ENCODE results near the gene TTC28. TPM values are rescaled to one million over a fixed set of nuclear protein-coding genes. Genes with fewer than 3 reads are reported as not detected.
A peak's percentile ranks its signal among the peaks of the same experiment; 100 is the strongest.

TTC28 gene
- total RNA-seq, 6 experiments from 2014 or later: 10.8 to 18.9 (median 13.6) TPM

DNA sequence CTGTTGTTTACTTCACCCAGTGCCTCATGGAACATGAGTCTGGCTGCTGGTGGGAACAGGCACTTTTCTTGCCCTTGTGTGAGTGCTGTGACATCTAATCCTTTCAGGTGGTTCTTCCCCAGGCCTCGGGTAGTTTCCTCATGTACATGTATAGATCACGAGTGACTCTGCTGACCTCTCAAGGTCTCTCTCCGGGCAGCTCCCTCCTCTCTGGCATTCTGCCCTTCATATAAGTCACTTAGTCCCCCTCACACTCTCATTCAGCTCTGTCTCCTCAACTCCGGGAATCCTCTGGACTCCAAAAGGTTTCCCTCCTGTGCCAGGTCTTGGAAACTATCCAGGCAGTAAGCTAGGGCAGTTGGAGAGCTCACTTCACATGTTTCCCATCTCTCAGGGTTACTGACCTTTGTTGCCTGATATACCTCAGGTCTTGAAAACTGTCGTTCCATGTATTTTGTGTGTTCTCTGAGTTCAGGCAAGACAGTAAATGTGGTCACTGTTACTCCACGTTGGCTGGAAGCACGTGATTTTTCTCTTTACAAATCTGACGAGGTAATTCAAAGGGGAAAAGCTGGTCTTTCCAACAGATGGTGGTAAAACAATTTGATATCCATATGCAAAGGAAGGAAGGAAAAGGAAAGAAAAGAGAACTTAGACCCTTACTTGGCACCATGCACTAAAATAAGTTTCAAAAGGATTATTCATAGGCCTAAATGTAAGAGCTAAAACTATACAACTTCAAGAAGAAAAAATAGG, 720.1 kb downstream of the TTC28 start:
- H3K36me3 Mint-ChIP-seq (ENCODE audit: low read depth): peaks cover 5% of the 10 kb centered on the region; the same call in 1 of the 2 replicates
- TF ChIP-seq, protein P1, sequence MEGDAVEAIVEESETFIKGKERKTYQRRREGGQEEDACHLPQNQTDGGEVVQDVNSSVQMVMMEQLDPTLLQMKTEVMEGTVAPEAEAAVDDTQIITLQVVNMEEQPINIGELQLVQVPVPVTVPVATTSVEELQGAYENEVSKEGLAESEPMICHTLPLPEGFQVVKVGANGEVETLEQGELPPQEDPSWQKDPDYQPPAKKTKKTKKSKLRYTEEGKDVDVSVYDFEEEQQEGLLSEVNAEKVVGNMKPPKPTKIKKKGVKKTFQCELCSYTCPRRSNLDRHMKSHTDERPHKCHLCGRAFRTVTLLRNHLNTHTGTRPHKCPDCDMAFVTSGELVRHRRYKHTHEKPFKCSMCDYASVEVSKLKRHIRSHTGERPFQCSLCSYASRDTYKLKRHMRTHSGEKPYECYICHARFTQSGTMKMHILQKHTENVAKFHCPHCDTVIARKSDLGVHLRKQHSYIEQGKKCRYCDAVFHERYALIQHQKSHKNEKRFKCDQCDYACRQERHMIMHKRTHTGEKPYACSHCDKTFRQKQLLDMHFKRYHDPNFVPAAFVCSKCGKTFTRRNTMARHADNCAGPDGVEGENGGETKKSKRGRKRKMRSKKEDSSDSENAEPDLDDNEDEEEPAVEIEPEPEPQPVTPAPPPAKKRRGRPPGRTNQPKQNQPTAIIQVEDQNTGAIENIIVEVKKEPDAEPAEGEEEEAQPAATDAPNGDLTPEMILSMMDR (IDR thresholded peaks at IDR 0.05): no peak
- no peaks in the 10 kb centered on the region for H3K27me3 Mint-ChIP-seq (ENCODE audit: insufficient read depth)
- H3K9me3 Mint-ChIP-seq: no peaks in the 10 kb centered on the region
- H3K4me1 Mint-ChIP-seq (ENCODE audit: low read depth): peaks cover 22% of the 10 kb centered on the region
- no peak for DNase-seq
- H3K27ac Mint-ChIP-seq: no peak overlapping the region
- H3K4me3 Mint-ChIP-seq: no peak overlapping the region

DNA sequence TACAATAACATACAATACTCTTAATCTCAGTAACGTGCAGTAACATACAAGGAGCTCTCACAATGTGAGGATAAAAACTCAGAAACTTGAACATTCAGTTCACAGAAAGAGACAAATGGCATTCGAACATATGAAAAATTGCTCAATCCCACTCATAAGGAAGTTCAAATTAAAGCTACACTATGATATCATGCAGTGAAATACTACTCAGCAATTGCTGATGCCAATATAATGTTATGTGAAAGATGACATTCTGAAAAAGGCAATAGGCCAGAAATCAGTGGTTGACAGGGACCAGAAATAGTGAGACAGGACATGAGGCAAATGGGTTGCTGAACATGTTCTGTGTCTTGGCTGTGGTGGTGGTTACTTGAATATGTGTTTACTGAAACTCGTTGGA, 726.9 kb downstream of the TTC28 start:
- no peak for DNase-seq
- Mint-ChIP-seq H3K27ac (no peak overlapping the region), H3K36me3 (ENCODE audit: low read depth) (peaks cover 5% of the 10 kb centered on the region; the same call in 1 of the 2 replicates), H3K9me3 (no peaks in the 10 kb centered on the region), H3K4me3 (no peak overlapping the region), H3K27me3 (ENCODE audit: insufficient read depth) (no peaks in the 10 kb centered on the region), H3K4me1 (ENCODE audit: low read depth) (peaks cover 18% of the 10 kb centered on the region)
- TF ChIP-seq, protein P1 (IDR thresholded peaks at IDR 0.05): no peak

DNA sequence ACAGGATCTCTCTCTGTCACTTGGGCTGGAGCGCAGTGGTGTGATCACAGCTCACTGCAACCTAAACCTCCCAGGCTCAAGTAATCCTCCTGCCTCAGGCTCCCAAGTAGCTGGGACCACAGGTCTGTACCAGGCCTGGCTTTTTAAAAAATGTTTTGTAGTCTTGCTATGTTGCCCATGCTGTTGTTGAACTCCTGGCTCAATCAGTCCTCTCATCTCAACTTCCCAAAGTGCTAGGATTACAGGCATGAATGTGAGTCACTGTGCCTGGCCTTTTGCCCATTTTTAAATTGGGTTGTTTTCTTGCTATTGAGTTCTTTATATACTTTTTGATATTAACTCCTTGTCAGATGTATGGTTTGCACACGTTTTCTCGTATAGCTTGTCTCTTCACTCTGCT, 727.5 kb downstream of the TTC28 start:
- DNase-seq: peak; percentile 61
- Mint-ChIP-seq H3K4me3 (no peak overlapping the region), H3K27me3 (ENCODE audit: insufficient read depth) (no peaks in the 10 kb centered on the region), H3K27ac (no peak overlapping the region), H3K36me3 (ENCODE audit: low read depth) (no peaks in the 10 kb centered on the region; the same call in 1 of the 2 replicates), H3K9me3 (no peaks in the 10 kb centered on the region), H3K4me1 (ENCODE audit: low read depth) (peaks cover 18% of the 10 kb centered on the region)
- TF ChIP-seq, protein P1 (IDR thresholded peaks at IDR 0.05): no peak

DNA sequence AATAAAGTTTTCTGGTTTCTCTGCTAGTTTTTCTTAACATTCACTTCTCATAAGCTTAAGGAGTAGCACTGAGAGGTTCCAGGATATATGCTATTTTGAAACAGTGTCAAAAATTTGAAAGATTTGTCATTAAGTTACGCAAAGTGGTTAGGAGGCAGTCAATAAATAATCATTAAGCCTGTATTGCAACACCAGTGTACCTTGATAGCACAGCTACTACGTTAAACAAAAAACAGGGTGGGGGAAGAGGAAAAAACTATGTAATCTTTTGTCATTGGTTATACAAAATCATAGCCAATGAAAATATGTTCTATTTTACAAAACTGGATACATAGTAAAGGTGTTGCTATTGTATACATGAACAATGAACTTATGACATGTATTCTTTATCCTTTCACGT, 730.2 kb downstream of the TTC28 start:
- H3K4me1 Mint-ChIP-seq (ENCODE audit: low read depth): peaks cover 18% of the 10 kb centered on the region
- H3K36me3 Mint-ChIP-seq (ENCODE audit: low read depth): no peaks in the 10 kb centered on the region

DNA sequence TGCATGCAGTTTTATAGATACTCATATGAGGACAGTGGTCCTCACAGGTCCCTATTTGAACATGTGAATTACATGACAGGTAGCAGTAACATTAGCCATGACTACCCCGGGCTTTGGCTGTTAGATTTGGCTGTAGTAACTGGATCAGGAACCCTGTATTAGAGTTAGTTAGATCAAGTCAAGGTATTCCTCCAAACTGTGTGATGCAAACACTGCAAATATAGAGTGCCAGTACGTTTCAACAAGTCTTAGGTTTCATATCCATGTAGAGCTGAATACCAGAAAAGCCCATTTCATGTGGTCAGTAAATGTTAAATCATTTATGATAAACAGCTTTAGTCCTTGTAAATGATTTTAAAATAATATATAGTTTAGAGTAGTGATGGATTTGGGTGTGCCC, 731.1 kb downstream of the TTC28 start:
- no peaks in the 10 kb centered on the region for H3K36me3 Mint-ChIP-seq (ENCODE audit: low read depth)
- H3K27ac Mint-ChIP-seq: no peak overlapping the region
- H3K9me3 Mint-ChIP-seq: no peaks in the 10 kb centered on the region
- DNase-seq: no peak
- TF ChIP-seq, protein P1 (IDR thresholded peaks at IDR 0.05): no peak
- H3K4me1 Mint-ChIP-seq (ENCODE audit: low read depth): peaks cover 18% of the 10 kb centered on the region
- H3K4me3 Mint-ChIP-seq: no peak overlapping the region
- no peaks in the 10 kb centered on the region for H3K27me3 Mint-ChIP-seq (ENCODE audit: insufficient read depth)

More for the DNA sequence above, 730.2 kb downstream of the TTC28 start:
- TF ChIP-seq, protein P1 (IDR thresholded peaks at IDR 0.05): no peak
- DNase-seq: no peak
- no peaks in the 10 kb centered on the region for H3K27me3 Mint-ChIP-seq (ENCODE audit: insufficient read depth)
- H3K9me3 Mint-ChIP-seq: no peaks in the 10 kb centered on the region
- no peak overlapping the region for H3K27ac Mint-ChIP-seq
- H3K4me3 Mint-ChIP-seq: no peak overlapping the region
